RPMI7951 (cell line): Measurements from ENCODE around the gene TLE3. TPM values are rescaled to one million over a fixed set of nuclear protein-coding genes. Genes with fewer than 3 reads are reported as not detected.

Experiments used
- DNase-seq: peaks from one replicate; pipeline ENCODE4 v3.0.0-alpha.2; 2012; ENCODE audit warnings: low read depth
- total RNA-seq: library from RNA; depleted of rRNA; stranded (reverse); fragments of >200 nt; shearing (Covaris generic); gene quantifications from 2 replicates; pipeline ENCODE4 v1.2.3, GENCODE V29; 2014

TLE3 gene
- total RNA-seq, 1 experiment from 2014 or later, result 20.4 TPM

- DNase-seq, result no peak
Measured at GRCh38 chr15:70084461-70084860, 13.3 kb downstream of the TLE3 start.

GRCh38 chr15:70083946-70084345 is 13.8 kb downstream of the TLE3 start:
- no peak for DNase-seq

- no peak for DNase-seq
Measured at GRCh38 chr15:70083418-70083817, 14.3 kb downstream of the TLE3 start.

- DNase-seq, result no peak
Measured at GRCh38 chr15:70082281-70082900, 15.3 kb downstream of the TLE3 start.

- DNase-seq, result no peak
Measured at GRCh38 chr15:70081612-70082011, 16.1 kb downstream of the TLE3 start.

GRCh38 chr15:70080347-70080746 is 17.4 kb downstream of the TLE3 start:
- DNase-seq, result no peak

- DNase-seq, result no peak
Measured at GRCh38 chr15:70079888-70080287, 17.8 kb downstream of the TLE3 start.

- DNase-seq, result no peak
Measured at GRCh38 chr15:70078578-70079417, 18.9 kb downstream of the TLE3 start.

- no peak for DNase-seq
Measured at GRCh38 chr15:70077188-70078147, 20.2 kb downstream of the TLE3 start.

- no peak for DNase-seq
Measured at GRCh38 chr15:70074380-70074779, 23.3 kb downstream of the TLE3 start.

- DNase-seq, result no peak
Measured at GRCh38 chr15:70072479-70072878, 25.2 kb downstream of the TLE3 start.

GRCh38 chr15:70071799-70072198 is 25.9 kb downstream of the TLE3 start:
- no peak for DNase-seq

- DNase-seq, result no peak
Measured at GRCh38 chr15:70069716-70070115, 28.0 kb downstream of the TLE3 start.

- no peak for DNase-seq
Measured at GRCh38 chr15:70068783-70069565, 28.7 kb downstream of the TLE3 start.

- no peak for DNase-seq
Measured at GRCh38 chr15:70067681-70068080, 30.0 kb downstream of the TLE3 start.

GRCh38 chr15:70067011-70067410 is 30.7 kb downstream of the TLE3 start:
- DNase-seq, result no peak

GRCh38 chr15:70066447-70066846 is 31.3 kb downstream of the TLE3 start:
- DNase-seq, result no peak

GRCh38 chr15:70066004-70066403 is 31.7 kb downstream of the TLE3 start:
- no peak for DNase-seq

GRCh38 chr15:70065006-70065722 is 32.6 kb downstream of the TLE3 start:
- no peak for DNase-seq

GRCh38 chr15:70064441-70064840 is 33.3 kb downstream of the TLE3 start:
- no peak for DNase-seq

- DNase-seq, result no peak
Measured at GRCh38 chr15:70063980-70064379, 33.7 kb downstream of the TLE3 start.
